H7 (cell line): ENCODE measurements around the gene PIGO. TPM values are rescaled to one million over a fixed set of nuclear protein-coding genes. Genes with fewer than 3 reads are reported as not detected.

Experiments
- DNase-seq: peaks from one replicate; pipeline ENCODE4 v3.0.0; 2012
- H3K27me3 ChIP-seq: 2 replicates; pipeline ENCODE4 v1.6.0; 2011; ENCODE audit warnings: mild to moderate bottlenecking, low read length; ENCODE audit not compliant: control insufficient read depth, insufficient read depth
- H3K36me3 ChIP-seq: replicated peaks from 2 replicates; pipeline ENCODE4 v1.5.1; 2011; ENCODE audit warnings: low read length; ENCODE audit not compliant: control insufficient read depth, insufficient read depth
- H3K4me3 ChIP-seq: 2 replicates; pipeline ENCODE4 v1.5.1; 2011; ENCODE audit warnings: low read depth, mild to moderate bottlenecking, control low read depth, low read length, moderate library complexity; ENCODE audit not compliant: insufficient read depth
- total RNA-seq: library from RNA; depleted of rRNA; stranded (reverse); fragments of >200 nt; shearing (Covaris generic); gene quantifications from 2 replicates; pipeline ENCODE4 v1.2.3, GENCODE V29; 2014; rRNA removed

Gene PIGO
- total RNA-seq, 1 experiment from 2014 or later = 29.8 TPM

DNA sequence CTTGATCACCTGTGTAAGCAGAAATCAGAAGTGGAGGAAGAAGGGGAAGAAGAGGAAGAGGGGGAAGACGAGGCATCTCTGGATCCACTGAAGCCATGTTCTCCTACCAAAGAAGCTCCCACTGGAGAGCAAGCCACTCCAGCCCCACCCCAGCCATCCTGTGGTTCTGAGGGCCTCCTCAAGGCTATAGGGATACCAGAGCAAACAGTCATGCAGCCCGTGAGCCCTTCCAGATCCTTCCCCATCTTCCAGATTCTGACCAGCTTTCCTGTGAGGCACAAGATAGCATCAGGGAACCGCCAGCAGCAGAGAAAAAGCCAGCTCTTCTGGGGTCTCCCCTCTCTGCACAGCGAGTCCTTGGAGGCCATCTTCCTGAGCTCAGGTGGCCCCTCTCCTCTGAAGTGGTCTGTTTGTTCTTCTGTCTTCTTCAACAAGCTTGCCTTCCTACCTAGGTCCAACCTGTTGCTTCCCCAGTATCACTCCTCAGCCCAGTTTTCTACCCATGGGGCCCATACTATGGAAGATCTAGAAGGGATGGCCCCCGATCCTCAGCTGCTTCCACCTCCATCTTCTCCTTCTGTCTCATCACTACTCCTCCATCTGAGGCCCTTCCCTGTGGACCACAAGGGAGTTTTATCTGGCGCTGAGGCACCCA, 53.4 kb downstream of the PIGO start:
- Histone ChIP-seq H3K36me3 (no peaks in the 10 kb centered on the region; the same call in 1 of the 2 replicates), H3K4me3 (no peak overlapping the region), H3K27me3 (no peaks in the 10 kb centered on the region)
- no peak for DNase-seq

- no peak for DNase-seq
- no peaks in the 10 kb centered on the region for H3K27me3 ChIP-seq
- no peaks in the 10 kb centered on the region; the same call in 1 of the 2 replicates for H3K36me3 ChIP-seq
- H3K4me3 ChIP-seq = no peak overlapping the region
Measured at GRCh38 chr9:35042081-35042604, 54.2 kb downstream of the PIGO start.

Other genes with a start within 250 kb of the PIGO start
- 0.37 and 0.42 TPM in 2 replicates for gene PHF24, start 138.3 kb downstream of the PIGO start, total RNA-seq
- gene DNAJB5, start 106.8 kb downstream of the PIGO start, total RNA-seq = 48.9 and 51.2 TPM in 2 replicates
- gene VCP, start 24.0 kb downstream of the PIGO start, total RNA-seq = 509 and 709 TPM in 2 replicates
- 87.1 and 89.6 TPM in 2 replicates for gene FANCG, start 16.6 kb downstream of the PIGO start, total RNA-seq
- 211 and 244 TPM in 2 replicates for gene STOML2, start 6.5 kb upstream of the PIGO start, total RNA-seq
- 9.4 and 13.9 TPM in 2 replicates for gene ATOSB, start 19.3 kb upstream of the PIGO start, total RNA-seq
- gene UNC13B, start 65.4 kb upstream of the PIGO start, total RNA-seq = 49.5 and 56.0 TPM in 2 replicates